Mucosa of descending colon (tissue), 3 donors: Measurements from ENCODE around the gene SMIM13. TPM values are rescaled to one million over a fixed set of nuclear protein-coding genes. Genes with fewer than 3 reads are reported as not detected.
"Not testable (repeated sequence)": the region's sequence is repeated elsewhere in the genome, so short reads cannot be mapped to it uniquely, and the experiment has no call there.

Experiments
- ATAC-seq: fragments of 200-7000 bp; cut with Tn5 transposase; one replicate; pipeline ENCODE4 v1.9.1; 2020; ENCODE audit warnings: mild to moderate bottlenecking, moderate library complexity
- DNase-seq, 3 donors: peaks; one replicate each; pipeline ENCODE4 v3.0.0-alpha.2; 2020
- H3K36me3 ChIP-seq: fragments of 200-600 bp; one replicate; pipeline ENCODE4 v1.8.0; 2021; ENCODE audit warnings: low read depth, mild to moderate bottlenecking
- H3K4me1 ChIP-seq: fragments of 200-600 bp; one replicate; pipeline ENCODE4 v1.8.0; 2021; ENCODE audit warnings: low read depth, mild to moderate bottlenecking
- H3K4me3 ChIP-seq: fragments of 200-600 bp; one replicate; pipeline ENCODE4 v1.8.0; 2021; ENCODE audit warnings: mild to moderate bottlenecking
- H3K9me3 ChIP-seq: fragments of 200-600 bp; one replicate; pipeline ENCODE4 v1.8.0; 2021; ENCODE audit warnings: mild to moderate bottlenecking
- CTCF ChIP-seq: fragments of 200-600 bp; IDR thresholded peaks from one replicate; pipeline ENCODE4 v1.8.0; 2022; ENCODE audit warnings: antibody characterized with exemption, mild to moderate bottlenecking
- intact Hi-C, 2 donors: fragments of 100-400 bp; cut with DNase I in 1 of 2; cut with micrococcal nuclease in 1 of 2; formaldehyde crosslinking; loops; one replicate each; pipeline versions ENCODE4 v1.11.0 to v1.11.1; 2022; cut with DNase I, micrococcal nuclease
- total RNA-seq, 3 donors: library from RNA; stranded (reverse); fragmentation: NEBNext Ultra II Directional in 2 of 3; extraction: Animal tissue kit (Norgen Biotek cat#: 25700) in 2 of 3; gene quantifications; one replicate each; pipeline versions ENCODE4 v1.2.1 to v1.2.4, GENCODE V29; 2021 to 2023
- donor health status: DM: no; HTN: no; CAD: no; lungs with moderate emphysema.
- donor health status: DM: no; HTN: no; CAD: no.
- donor health status: DM: no; HTN: yes; CAD: no.

Gene SMIM13
- total RNA-seq, 3 donors from 2014 or later: 5.4 to 10.9 (median 5.6) TPM

- Histone ChIP-seq H3K36me3 (no peaks in the 10 kb centered on the region), H3K4me1 (no peaks in the 10 kb centered on the region), H3K9me3 (no peaks in the 10 kb centered on the region), H3K4me3 (no peak overlapping the region)
- no peak for TF ChIP-seq CTCF
- intact Hi-C loops: no loop called here
- DNase-seq (no peak), ATAC-seq (no peak)
Observed at GRCh38 chr6:11083956-11084355, 9.7 kb upstream of the SMIM13 start.

GRCh38 chr6:11085758-11086435 lies 7.7 kb upstream of the SMIM13 start:
- ATAC-seq (no peak), DNase-seq (no peak)
- H3K4me1 ChIP-seq: no peaks in the 10 kb centered on the region
- TF ChIP-seq CTCF: no peak
- no peak overlapping the region for H3K4me3 ChIP-seq
- no peaks in the 10 kb centered on the region for H3K36me3 ChIP-seq
- intact Hi-C loops: no loop called here
- H3K9me3 ChIP-seq: no peaks in the 10 kb centered on the region

GRCh38 chr6:11087141-11087812 lies 6.4 kb upstream of the SMIM13 start:
- intact Hi-C loops, H3K36me3 ChIP-seq, H3K9me3 ChIP-seq, H3K4me1 ChIP-seq, H3K4me3 ChIP-seq, ATAC-seq, DNase-seq: not testable (repeated sequence)

DNA sequence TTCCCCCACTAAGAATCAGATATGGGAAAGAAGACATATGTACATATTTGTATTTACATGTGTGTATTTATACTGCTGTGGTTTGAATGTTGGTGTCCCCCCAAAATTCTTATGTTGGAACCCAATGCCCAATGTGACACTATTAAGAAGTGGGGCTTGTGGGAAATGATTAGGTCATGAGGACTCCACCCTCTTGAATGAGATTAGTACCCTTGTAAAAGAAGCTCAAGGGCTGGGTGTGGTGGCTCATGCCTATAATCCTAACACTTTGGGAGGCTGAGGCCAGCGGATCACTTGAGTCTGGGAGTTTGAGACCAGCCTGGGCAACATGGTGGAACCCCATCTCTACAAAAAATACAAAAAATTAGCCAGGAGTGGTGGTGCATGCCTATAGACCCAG lies 3.9 kb upstream of the SMIM13 start:
- H3K36me3 ChIP-seq: peaks cover 3% of the 10 kb centered on the region
- intact Hi-C loops: no loop called here
- DNase-seq (no peak), ATAC-seq (no peak)
- TF ChIP-seq CTCF: no peak
- no peak overlapping the region for H3K4me3 ChIP-seq
- no peaks in the 10 kb centered on the region for H3K4me1 ChIP-seq
- H3K9me3 ChIP-seq: no peaks in the 10 kb centered on the region

- H3K4me1 ChIP-seq: peaks cover 13% of the 10 kb centered on the region
- H3K9me3 ChIP-seq, DNase-seq, ATAC-seq, H3K4me3 ChIP-seq, intact Hi-C loops, H3K36me3 ChIP-seq: not testable (repeated sequence)
Observed at GRCh38 chr6:11091141-11091540, 2.5 kb upstream of the SMIM13 start.

DNA sequence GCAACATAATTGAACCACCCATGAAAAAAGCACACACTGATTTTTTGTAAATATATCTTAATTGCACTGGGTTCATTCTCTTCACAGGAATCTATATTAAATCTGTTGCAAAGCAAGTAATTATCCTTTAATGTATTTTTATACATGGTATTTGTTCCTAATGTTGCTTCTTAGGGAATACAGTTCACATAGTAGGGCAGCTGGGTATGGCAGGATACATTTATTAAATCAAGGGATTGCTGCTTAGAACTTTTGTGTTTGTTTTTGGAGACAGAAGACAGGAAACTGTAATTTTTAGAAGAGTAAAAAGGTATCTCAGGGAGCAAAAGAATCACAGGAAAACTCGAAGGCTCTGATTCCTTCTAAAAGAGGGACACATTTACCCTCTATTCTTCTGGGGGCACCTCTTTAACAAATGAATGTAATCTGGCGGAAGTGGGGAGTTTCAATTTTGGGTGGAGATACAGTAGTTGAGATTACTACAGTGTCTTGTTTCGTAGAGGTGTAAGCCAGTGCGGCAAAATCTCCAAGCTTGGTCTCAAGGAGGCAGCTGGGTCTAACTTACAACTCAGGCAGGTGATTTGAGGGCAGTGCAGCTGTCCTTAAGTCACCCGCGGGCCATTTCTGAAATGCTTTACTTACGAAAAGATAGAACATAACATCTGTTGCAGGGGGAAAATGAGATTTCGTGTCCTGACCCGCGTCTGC lies 812 bp upstream of the SMIM13 start:
- H3K36me3 ChIP-seq: peaks cover 3% of the 10 kb centered on the region
- TF ChIP-seq CTCF: no peak
- H3K4me3 ChIP-seq: peak overlapping the region; percentile 97
- H3K4me1 ChIP-seq: peaks cover 15% of the 10 kb centered on the region
- intact Hi-C loops: no loop called here
- no peak for DNase-seq
- ATAC-seq: peak; percentile 34
- H3K9me3 ChIP-seq: no peaks in the 10 kb centered on the region
